ENCODE measurements around the gene MORC2. TPM values are rescaled to one million over a fixed set of nuclear protein-coding genes. Genes with fewer than 3 reads are reported as not detected.

MORC2 gene
- polyA plus RNA-seq, 1 donor (not counting 4 experiments of a cell fraction or from before 2014, with no cell fraction given): 14.1 TPM

GRCh38 chr22:30880181-30880601, 88.4 kb downstream of the MORC2 start:
- Histone ChIP-seq H3K79me2 (ENCODE audit: control insufficient read depth, insufficient read depth, low read length) (no peaks in the 10 kb centered on the region), H3K9me3 (ENCODE audit: control insufficient read depth, low read depth, low read length) (no peaks in the 10 kb centered on the region), H3K9me1 (ENCODE audit: control insufficient read depth, extremely low read depth, insufficient read depth, low read length) (no peaks in the 10 kb centered on the region), H4K20me1 (ENCODE audit: control insufficient read depth, extremely low read depth, insufficient read depth, low read length) (no peaks in the 10 kb centered on the region), H3K4me1 (ENCODE audit: control insufficient read depth, extremely low read depth, insufficient read depth, low read length) (peaks cover 3% of the 10 kb centered on the region), H2AFZ (ENCODE audit: control insufficient read depth, low read length) (no peak overlapping the region), H3K4me2 (ENCODE audit: control insufficient read depth, extremely low read depth, insufficient read depth, low read depth, low read length) (no peak overlapping the region), H3K27ac (ENCODE audit: control insufficient read depth, insufficient read depth, low read length) (no peak overlapping the region), H3K36me3 (ENCODE audit: control insufficient read depth in 2 of 2, extremely low read depth in 1 of 2, insufficient read depth in 2 of 2, low read length in 2 of 2) (peaks cover 0 to 2% of the 10 kb centered on the region in 2 experiments), H3K9ac (ENCODE audit: control insufficient read depth, extremely low read depth, insufficient read depth, low read length) (no peak overlapping the region), H3K4me3 (ENCODE audit: control insufficient read depth in 2 of 3, extremely low read depth in 1 of 3, insufficient read depth in 2 of 3, low read depth in 1 of 3, low read length in 3 of 3) (no peak overlapping the region), H3K27me3 (ENCODE audit: control insufficient read depth, extremely low read depth, insufficient read depth, low read length) (no peaks in the 10 kb centered on the region)
- FAIRE-seq (no peak), DNase-seq (ENCODE audit: low read depth, low spot score) (no peak)
- no peak for TF ChIP-seq EZH2 (IDR thresholded peaks at IDR 0.05; ENCODE audit: low read length)
- TF ChIP-seq CTCF (optimal IDR thresholded peaks at IDR 0.05 in 1 of 3, IDR thresholded peaks at IDR 0.05 in 1 of 3, conservative IDR thresholded peaks at IDR 0.05 in 1 of 3; ENCODE audit: extremely low read depth in 1 of 3, insufficient read depth in 2 of 3, low read length in 3 of 3): no peak
- dilution Hi-C loops (cut with MboI; ENCODE audit: extremely low pct_ligation_motif_present, low sequenced_read_pairs): no loop called here

GRCh38 chr22:30879415-30879797, 89.2 kb downstream of the MORC2 start:
- TF ChIP-seq EZH2 (IDR thresholded peaks at IDR 0.05; ENCODE audit: low read length) (no peak), CTCF (optimal IDR thresholded peaks at IDR 0.05 in 1 of 3, IDR thresholded peaks at IDR 0.05 in 1 of 3, conservative IDR thresholded peaks at IDR 0.05 in 1 of 3; ENCODE audit: extremely low read depth in 1 of 3, insufficient read depth in 2 of 3, low read length in 3 of 3) (no peak)
- H3K9ac ChIP-seq (ENCODE audit: control insufficient read depth, extremely low read depth, insufficient read depth, low read length): no peak overlapping the region
- H3K79me2 ChIP-seq (ENCODE audit: control insufficient read depth, insufficient read depth, low read length): no peaks in the 10 kb centered on the region
- DNase-seq (ENCODE audit: low read depth, low spot score): no peak
- H3K27ac ChIP-seq (ENCODE audit: control insufficient read depth, insufficient read depth, low read length): no peak overlapping the region
- no peaks in the 10 kb centered on the region for H3K9me1 ChIP-seq (ENCODE audit: control insufficient read depth, extremely low read depth, insufficient read depth, low read length)
- no peaks in the 10 kb centered on the region for H4K20me1 ChIP-seq (ENCODE audit: control insufficient read depth, extremely low read depth, insufficient read depth, low read length)
- H3K27me3 ChIP-seq (ENCODE audit: control insufficient read depth, extremely low read depth, insufficient read depth, low read length): no peaks in the 10 kb centered on the region
- H2AFZ ChIP-seq (ENCODE audit: control insufficient read depth, low read length): no peak overlapping the region
- dilution Hi-C loops (cut with MboI; ENCODE audit: extremely low pct_ligation_motif_present, low sequenced_read_pairs): no loop called here
- H3K4me1 ChIP-seq (ENCODE audit: control insufficient read depth, extremely low read depth, insufficient read depth, low read length): peaks cover 3% of the 10 kb centered on the region
- peaks cover 0 to 2% of the 10 kb centered on the region in 2 experiments for H3K36me3 ChIP-seq (ENCODE audit: control insufficient read depth in 2 of 2, extremely low read depth in 1 of 2, insufficient read depth in 2 of 2, low read length in 2 of 2)
- FAIRE-seq: no peak
- H3K9me3 ChIP-seq (ENCODE audit: control insufficient read depth, low read depth, low read length): no peaks in the 10 kb centered on the region
- H3K4me2 ChIP-seq (ENCODE audit: control insufficient read depth, extremely low read depth, insufficient read depth, low read depth, low read length): no peak overlapping the region
- no peak overlapping the region for H3K4me3 ChIP-seq (ENCODE audit: control insufficient read depth in 2 of 3, extremely low read depth in 1 of 3, insufficient read depth in 2 of 3, low read depth in 1 of 3, low read length in 3 of 3)
